HG03558 (cell line): ENCODE results near the gene EXD3.

ENCODE experiments used
- ATAC-seq: cut with Tn5 transposase; IDR thresholded peaks from one replicate; pipeline ENCODE4 v1.9.1; 2021; ENCODE audit warnings: moderate number of reproducible peaks; ENCODE audit not compliant: unreplicated experiment; ENCODE audit errors: extremely low read depth

EXD3 gene

DNA sequence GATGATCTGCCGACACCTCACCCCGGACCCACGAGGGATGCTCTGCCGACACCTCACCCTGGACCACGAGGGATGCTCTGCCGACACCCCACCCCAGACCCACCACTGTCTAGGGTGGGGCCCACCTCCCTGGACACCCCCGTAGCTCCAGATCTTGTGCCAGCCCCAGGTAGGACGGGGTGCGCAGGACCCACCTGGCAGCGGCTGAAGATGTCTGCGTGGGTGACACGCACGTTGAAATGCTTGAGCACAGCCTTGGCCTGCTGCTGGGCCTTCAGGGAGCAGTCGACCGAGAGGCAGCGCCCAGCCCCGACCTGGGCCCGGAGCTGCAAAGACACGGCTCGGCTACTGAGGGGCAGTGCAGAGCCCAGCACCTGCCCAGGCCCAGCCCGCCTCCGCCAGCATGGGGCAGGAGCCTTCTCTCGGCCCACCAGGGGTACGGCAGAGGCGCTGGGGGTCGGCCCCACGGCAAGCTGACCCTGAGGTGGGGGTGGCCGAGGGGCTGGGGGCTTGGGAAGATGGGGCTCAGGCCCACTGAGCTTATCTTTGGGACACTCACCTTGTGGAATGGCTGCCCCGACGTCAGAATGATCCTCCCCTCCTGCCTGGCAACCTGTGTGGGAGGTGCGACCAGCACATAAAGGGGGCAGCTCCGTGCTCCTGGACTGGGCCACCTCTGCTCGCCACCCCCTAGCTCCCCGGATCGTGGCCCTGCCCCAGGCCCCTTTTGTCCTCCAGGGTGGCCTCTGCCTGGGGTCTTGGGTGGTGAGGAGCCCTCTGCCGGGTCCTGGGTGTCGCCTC is 99.2 kb downstream of the EXD3 start:
- ATAC-seq = no peak

DNA sequence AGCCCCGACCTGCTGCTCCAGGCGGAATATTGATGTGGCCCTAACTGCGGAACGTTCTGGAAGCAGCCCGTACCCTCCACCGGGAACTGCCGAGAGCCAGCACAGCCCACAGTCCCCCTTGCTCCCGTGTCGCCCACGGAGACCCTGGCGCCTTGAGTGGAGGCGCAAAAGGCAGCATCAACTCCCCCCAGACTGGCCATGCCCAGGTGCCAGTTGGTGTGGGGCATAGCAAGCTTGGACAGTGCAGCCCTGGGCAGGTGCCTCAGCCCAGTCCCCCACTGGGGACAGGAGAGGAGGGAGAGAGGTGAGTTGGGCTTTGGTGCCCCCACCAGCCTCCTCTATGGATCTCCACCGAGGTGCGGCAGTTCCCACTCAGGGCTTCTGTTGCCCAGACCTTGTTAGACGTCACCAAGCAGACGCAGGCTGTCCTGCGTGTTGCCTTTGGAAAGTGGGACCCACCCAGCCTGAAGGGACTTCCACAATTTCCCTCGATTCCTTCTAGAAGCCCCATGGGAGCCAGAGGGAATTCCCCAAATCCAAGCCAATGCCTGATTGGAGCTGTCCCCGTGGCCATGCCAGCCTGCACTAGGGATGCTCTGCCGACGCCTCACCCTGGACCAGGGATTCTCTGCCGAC is 101.1 kb downstream of the EXD3 start:
- ATAC-seq = no peak

DNA sequence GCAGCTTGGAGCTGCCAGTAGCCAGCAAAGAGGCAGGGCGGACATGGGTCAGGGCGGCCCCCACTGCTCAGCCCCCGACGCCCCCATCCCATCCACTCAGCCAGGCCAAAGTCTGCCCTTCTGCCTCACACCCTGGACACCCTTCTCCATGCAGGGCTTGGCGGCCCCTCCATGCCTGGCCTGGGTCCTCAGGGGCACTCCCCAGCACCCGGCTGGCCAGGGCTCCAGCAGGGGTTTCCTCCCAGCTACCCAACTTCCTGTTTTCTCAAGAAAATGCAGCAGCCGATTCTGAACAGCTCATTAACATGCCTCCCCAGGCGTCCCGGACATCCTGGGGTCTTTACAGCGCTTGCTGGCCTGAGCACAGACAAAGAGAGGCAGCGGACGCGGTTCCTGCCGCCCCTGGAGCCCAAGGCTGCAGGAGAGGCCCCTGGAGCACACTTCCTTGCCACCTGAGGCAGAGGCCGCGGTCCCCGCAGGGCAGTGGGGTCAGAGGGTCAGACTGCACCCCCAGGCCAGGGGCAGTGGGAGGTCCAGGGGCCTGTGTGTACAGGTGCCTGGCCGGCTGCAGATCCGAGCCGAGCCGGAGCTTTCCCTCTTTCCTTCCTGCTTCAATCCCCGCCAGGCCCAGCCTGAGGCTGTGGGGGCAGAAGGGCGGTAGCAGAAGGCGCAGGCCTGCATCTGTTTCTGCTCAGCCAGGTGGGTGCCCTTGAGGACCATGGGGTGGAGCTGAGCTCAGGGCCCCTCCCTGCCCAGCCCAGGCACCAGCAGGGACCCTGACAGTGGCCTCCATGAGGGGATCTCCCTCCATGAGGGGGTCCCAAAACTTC is 102.2 kb downstream of the EXD3 start:
- ATAC-seq = no peak

DNA sequence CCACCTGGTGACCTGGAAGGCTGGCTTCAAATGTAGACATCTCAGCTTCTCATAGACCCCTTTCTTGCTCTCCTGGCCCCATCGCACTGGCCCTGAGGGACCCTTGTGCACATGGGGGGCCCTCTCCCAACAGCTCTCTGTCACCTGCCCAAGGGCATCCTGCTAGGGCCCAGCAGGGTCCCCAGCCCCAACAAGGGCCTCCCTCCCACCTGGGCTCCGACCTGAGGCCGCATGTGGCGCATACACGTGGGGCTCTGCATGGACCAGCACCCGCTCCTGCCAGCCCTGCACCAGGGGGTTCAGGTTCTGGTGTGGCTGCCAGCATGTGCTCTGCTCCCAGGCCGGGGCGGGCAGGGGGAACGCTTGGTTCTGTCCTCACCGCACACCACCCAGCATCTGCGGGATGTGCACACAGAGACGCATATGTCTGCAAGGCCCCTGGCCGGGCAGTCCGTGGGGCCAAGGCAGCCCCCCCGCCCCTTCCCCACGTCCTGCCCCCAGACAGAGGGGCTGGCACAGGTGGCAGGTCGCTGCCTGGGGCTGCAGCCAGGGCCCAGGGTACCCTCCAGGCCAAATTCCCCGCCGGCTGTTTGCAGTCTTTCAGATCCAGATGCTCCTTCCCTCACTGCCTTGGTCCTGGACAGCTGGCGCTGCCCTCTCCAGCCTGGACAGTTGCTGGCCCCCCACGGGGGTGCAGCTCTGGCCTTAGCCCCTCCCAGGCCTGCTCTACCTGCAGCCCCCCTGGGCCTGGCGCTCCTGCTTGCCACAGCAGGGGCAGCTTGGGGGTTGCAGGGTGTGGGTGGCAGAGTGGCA is 103.0 kb downstream of the EXD3 start:
- ATAC-seq = no peak

DNA sequence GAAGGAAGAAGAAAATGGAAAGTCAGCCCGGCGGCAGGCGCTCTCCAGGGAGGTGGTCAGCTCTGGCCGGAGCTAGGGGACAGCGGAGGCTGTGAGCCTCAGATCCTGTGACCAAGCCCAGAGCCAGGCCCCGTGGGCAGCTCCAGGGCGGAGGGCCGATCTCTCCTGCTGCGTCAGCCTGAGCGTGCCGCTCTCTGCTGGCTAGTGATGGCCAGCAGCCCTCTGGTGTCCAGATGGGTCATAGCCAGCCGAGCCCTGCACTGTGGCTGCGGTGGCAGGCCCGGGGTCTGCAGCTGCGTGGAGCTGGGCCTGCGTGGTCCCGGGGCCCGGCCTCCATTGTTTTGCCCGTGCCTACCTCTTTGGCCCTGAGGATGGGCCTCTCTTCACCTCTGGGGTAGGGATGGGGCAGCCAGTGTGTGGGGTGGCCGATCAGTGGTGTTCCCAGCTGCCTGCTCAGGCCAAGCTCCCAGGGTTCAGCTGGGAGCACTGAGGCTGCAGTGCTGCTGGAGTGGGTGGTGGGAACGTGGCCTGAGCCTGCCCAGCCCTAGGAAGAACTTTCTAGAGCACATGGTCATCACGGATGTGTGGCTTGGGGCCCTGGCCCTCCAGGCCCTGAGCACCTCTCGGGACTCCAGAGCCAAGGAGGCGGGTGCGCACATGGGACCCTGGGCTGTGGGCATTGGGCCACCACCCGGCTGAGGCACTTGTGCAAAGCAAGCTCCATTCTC is 103.8 kb downstream of the EXD3 start:
- ATAC-seq = no peak

DNA sequence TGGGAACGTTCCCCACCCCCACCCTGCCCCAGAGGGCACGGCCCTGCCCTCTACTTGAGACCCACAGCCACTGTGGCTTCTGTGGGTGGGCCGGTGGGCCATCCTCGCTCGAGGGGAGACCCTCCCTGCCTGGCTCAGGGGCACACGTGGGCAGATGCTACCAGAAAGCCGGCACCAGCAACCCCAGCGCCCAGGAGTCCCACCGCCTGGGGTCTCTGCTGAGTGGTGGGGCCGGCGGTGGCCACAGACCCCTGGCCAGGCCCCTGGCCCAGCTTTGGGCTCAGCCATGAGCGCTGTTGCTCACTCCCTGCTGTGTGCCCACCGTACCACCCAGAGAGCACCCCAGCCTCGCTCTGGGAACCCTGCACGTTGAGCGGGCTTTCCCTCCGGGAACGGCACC is 104.4 kb downstream of the EXD3 start:
- no peak for ATAC-seq

DNA sequence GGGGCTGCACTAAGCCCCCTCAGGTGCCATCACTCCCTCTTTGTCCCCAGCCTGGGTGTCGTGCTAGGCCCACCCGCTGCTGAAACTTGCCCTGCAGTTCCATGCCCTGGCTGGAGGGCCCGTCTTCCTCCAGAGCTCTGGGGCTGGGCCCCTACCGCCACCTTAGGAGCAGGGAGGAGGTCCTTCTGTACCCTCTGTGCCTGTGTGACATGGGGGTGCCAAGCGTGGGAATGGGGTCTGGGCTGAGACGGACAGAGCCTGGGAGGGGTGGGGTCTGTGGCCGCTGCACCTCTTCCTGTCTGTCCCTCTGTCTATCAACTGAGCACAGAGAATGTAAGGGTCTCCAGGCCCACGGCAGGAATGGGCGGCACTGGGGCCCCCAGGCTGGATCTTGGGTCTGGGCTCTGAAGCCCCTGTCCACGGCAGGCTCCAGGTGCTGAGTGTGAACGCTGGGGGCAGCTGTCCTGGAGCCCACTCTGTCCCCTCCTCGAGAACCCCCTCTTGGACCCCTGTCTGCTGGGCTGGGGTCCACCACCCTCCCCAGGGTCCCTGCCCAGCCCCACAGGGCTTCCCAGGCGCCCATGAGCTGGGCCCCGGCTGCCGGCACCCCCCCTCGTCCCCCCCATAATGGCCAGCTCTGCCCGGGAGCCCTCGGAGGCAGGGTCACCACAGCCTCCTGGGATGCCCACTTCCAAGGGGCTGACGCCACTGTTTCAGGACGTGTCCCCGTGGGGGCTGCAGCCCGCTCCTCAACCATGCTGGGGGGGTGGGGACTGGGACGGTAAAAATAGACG is 105.0 kb downstream of the EXD3 start:
- ATAC-seq = no peak

DNA sequence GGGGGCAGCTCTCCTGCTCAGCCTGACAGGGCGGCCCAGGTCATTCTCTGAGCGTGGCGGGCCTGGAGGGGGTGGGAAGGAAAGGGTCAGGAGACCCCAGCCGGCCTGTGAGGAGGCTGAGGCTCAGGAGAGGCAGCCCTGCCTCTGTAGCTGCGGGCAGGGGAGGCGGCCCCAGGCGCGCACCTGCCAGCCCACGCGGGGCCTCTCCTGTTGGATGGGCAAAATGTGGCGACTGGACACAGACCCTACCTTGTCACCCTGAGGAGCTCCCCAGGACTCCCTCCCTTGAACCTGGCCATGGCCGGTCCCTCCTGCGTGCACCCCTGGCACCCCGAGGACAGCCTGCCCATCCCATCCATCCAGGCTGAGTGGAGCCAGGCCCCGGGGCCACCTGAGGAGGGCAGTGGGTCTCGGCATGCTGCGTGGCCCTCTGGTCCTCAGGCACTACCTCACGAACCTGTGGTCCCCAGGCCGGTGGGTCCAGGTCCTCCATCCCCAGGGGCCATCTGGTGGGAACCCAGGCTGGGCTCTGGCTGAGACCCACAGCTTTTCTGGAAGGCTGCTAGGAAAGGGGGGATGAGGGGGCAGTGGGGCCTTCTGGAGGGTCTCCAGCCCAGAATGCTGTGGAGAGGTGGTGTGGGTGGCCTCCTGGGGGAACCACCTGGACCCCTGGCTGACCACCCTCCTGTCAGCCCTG is 105.8 kb downstream of the EXD3 start:
- ATAC-seq = no peak

DNA sequence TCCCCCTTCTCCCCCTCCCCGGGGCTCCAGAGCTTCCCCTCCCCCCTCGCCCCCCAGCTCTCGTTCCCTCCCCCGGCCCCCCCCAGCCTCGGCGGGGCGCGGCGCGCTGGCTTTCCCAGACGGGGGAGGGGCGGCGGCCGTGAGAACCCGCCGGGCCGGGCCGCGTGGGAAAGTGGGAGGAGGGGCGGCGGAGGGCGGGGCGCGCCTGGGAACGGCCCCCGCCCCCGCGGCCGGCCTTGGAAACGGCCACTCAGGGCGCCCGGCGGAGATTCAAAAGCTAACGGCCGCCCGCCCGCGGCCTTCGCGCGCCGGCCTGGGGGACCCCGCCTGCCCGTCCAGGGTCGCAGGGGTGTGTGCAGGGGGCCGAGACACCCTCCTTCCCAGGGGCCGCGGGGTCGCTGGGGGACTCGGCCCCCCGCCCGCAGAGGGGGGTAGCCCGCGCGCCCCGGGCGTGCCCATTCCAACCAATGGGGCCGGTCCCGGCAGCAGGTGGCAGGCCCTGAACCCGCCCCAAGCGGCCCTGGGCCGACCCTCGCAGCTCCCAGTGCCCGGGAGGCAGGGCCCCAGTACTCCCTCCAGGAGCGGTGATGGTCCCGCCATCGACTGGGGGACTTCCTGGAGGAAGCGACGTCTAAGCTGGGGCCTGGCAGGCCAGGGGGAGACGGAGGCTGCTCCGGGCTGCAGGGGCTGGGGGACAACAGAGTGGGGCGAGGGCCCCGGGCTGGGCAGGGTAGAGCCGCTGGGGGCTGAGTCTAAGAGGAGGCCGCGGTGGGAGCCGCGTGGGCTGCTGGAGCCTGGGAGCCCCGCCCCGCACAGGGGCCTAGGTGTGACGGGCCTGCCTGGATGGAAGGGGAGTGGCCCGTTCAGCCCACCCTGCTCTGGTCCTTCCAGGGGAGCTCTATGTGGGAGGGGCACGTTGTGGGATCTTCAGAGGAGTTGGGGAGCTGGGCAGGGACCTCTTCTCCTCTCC is 106.7 kb downstream of the EXD3 start:
- no peak for ATAC-seq

DNA sequence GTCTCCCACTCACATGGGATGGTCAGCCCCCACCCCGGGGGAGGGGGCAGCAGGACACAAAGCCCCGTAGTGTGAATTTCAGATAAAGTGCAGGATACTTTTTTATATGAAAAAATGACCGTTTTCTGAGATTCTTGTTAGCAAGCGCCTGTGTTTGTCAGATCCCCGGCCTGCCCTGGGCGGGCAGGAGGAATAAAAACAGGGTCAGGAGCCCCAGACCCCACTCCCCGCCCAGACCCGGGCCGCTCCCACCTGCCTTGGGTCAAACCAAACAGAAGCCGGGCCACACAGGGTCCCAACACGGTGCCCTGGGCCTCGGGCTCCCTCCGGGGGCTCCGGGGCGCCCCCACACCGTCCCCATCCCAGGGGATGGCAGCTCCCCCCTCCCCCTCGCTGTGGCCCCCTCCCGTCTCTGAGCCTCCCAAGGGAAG is 107.4 kb downstream of the EXD3 start:
- no peak for ATAC-seq

DNA sequence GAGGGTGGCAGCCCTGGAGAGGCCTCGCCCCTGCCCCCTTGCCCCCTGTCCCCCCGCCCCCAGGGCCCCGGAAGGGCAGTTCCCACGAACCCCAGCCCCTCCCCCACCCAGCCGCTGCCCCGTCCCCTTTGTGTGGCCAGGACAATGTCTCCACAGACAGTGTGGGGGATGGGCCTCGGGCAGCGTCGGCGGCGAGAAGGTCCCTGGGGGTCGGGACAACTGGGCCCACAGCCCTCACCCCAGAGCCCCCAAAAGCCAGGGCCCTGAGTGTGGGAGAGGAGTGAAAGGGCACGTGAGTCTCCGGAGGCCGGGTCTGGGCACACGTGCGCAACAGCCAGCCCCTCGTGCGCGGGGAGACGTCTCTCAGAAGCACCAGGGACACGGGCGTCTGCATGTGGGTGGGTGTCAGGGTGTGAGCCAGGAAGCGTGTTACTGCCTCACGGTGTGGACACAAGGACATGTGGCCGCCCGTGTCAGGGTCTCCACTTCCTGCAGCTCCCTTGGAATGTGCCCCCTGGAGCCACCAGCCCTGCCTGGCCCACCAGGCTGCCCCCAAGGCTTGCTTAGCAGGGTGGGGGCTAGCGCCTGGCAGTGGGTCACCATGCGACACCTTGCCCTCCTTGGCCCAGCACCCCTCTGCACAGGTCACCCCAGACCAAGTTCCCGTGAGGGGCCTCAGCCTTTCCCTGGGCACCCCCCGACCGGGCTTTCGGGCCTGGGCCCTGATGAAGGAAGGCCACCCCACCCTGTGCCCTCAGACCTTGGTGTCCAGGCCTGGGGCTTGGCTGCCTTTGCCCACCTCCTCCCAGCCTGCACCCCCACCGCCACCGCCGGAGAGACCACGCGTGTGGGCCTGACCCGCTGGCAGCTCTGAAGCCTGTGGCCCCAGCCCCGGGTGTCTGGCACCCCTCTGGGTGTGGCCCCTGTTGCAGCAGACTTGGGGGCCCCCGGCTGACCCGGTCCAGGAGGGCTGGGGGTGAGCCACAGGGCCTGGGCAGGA is 108.1 kb downstream of the EXD3 start:
- ATAC-seq = no peak

DNA sequence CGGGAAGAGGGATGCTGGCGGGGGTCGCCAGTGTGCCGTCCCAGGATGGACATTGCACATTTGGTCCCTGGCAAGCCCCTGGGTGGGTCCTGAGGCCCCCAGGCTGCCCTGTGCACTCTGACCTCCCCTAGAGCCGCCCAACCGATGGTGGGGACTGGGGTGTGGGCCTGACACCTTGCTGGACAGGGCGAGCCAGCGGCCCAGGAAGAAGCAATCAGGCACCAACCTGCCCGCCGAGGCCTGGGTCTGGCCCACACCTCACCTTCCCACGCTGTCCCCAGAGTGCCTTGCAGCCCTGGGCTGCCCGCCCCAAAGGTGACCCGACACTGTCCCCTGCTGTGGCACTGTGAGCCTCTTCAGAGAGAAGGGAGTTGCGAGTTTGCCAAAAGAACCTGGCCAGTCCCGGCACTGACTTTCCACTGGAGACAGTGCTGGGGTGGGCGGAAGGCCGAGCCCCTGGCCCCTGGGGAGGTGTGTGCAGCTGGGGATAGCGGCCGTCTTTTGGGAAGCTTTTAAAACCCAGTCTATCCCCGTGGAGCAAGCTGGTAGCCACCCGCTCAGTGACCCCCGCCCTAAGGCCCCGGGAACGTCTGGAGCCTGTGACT is 108.9 kb downstream of the EXD3 start:
- ATAC-seq = no peak

DNA sequence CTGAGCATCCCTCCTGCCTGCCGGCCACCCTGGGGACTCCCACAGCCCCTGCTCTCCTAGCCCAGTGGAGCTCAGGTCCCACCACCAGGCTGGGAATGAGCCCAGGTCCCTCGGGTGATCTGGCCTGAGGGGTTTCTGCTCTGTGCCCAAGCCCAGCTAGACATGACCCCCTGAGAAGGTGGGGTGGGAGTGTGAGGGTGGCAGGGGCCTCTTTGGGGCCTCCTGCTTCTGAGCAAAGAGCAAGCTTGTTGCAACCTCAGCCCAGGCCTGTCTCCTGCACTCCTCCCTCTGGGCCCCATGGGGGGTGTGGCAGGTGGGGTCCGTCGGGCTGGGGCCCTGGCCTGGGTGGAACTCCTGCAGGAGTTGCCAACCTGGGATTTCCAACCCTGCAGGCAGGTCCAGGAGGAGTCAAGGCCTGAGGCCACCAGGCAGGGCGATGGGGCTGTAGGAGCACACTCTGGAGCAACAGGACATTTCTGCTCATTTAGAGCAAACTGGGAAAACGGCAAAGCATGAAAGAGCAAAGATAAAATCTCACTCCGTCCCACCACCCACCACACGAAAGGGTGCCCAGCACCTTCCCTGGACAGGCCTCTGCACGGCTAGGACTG is 109.5 kb downstream of the EXD3 start:
- no peak for ATAC-seq

DNA sequence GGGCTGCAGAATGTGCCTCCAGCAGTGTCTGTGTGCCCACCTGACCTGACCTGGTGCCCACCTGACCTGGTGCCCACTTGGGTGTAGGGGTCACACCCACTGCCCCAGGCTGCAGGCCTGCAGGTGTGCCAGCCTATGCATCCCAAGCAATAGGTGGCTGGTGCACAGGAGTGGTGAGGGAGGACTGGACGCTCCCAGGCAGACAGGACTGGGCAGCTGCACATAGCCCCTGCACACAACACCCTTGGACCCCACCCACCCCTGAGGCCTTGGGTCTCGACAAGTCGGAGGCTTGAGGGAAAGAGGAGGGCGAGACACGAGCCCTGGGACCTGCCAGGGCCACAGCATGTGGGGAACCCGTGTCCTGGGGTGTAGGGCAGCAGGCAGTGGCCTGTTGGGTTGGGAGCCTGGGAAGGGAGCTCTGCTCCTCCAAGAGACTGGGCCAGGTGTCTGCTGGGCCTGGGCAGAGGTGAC is 110.1 kb downstream of the EXD3 start:
- ATAC-seq = no peak
